ENCODE results near the gene LEMD2. TPM values are rescaled to one million over a fixed set of nuclear protein-coding genes. Genes with fewer than 3 reads are reported as not detected.

Gene LEMD2
- total RNA-seq, 1 donor from 2014 or later: 78.0 TPM

DNA sequence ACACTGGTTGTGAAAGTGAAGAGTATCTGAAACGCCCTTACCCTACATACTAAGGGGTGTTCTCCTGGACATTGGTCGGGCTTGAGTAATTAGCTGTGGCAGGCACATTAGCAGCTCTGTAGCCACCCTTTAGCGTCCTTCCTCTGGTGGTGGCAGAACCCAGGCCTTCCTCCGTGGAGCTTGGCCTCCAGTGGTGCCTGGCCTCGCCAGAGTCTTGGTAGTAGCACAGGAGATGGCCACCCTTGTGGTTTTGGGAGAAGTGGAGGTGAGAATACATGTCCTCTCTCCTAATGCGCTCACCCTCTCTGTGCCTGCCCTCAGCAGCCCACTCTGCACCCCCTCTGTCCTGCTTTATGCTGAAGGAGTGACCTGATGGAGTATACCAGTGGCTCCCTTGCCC lies 59.9 kb downstream of the LEMD2 start:
- no peak for DNase-seq (ENCODE audit: low read depth)

DNA sequence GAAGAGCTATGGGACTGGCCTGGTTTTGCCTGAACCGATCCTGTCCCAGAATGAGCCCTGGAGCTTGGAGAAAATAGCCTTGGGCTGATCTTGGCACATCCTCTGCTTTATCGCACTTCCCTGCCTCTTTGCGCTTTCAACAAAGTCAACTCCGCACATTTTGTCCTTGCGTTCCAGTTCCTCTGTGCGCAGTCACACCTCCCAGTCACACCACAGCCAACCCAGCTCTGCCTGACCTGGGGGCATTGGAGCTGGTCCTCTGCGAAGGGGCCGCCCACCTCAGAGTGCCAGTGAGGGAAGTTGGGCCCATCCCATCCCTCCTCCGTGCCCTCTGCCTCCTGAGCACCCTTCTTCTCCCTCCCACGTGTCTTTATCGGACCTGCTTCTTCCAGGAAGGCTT lies 60.5 kb downstream of the LEMD2 start:
- Histone ChIP-seq H3K27me3 (ENCODE audit: control insufficient read depth, insufficient read depth, low read length) (peaks cover 8% of the 10 kb centered on the region), H3K4me3 (ENCODE audit: low read depth, low read length) (no peak overlapping the region), H3K36me3 (ENCODE audit: control insufficient read depth, insufficient read depth, low read length) (no peaks in the 10 kb centered on the region)
- no peak for DNase-seq (ENCODE audit: low read depth)
- TF ChIP-seq, protein P1, sequence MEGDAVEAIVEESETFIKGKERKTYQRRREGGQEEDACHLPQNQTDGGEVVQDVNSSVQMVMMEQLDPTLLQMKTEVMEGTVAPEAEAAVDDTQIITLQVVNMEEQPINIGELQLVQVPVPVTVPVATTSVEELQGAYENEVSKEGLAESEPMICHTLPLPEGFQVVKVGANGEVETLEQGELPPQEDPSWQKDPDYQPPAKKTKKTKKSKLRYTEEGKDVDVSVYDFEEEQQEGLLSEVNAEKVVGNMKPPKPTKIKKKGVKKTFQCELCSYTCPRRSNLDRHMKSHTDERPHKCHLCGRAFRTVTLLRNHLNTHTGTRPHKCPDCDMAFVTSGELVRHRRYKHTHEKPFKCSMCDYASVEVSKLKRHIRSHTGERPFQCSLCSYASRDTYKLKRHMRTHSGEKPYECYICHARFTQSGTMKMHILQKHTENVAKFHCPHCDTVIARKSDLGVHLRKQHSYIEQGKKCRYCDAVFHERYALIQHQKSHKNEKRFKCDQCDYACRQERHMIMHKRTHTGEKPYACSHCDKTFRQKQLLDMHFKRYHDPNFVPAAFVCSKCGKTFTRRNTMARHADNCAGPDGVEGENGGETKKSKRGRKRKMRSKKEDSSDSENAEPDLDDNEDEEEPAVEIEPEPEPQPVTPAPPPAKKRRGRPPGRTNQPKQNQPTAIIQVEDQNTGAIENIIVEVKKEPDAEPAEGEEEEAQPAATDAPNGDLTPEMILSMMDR (IDR thresholded peaks at IDR 0.05; ENCODE audit: insufficient read depth, low read length, poor library complexity, severe bottlenecking): no peak

More for the DNA sequence above, 59.9 kb downstream of the LEMD2 start:
- no peaks in the 10 kb centered on the region for H3K36me3 ChIP-seq (ENCODE audit: control insufficient read depth, insufficient read depth, low read length)
- peaks cover 2% of the 10 kb centered on the region for H3K27me3 ChIP-seq (ENCODE audit: control insufficient read depth, insufficient read depth, low read length)
- TF ChIP-seq, protein P1 (IDR thresholded peaks at IDR 0.05; ENCODE audit: insufficient read depth, low read length, poor library complexity, severe bottlenecking): no peak
- H3K4me3 ChIP-seq (ENCODE audit: low read depth, low read length): no peak overlapping the region

DNA sequence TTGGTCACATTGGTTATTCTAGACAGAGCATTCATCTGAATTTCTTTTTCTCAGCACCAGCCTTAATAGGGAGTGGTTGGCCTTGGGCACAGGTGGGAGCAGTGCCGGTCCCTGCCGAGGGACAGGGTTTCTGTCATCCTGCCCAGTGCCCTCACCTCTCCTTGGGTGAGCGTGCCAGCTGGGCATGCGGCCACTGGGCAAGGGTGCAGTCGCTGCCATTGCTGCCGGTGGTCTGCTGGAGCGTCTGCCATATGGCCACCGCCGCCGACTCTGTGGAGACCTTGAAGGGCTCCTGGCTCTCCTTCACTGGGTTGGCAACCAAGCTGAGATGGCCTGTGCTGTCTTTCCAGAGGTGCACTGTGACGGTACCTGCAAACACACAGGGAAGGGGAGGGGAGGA lies 61.0 kb downstream of the LEMD2 start:
- no peak for DNase-seq (ENCODE audit: low read depth)
- Histone ChIP-seq H3K36me3 (ENCODE audit: control insufficient read depth, insufficient read depth, low read length) (no peaks in the 10 kb centered on the region), H3K4me3 (ENCODE audit: low read depth, low read length) (no peak overlapping the region), H3K27me3 (ENCODE audit: control insufficient read depth, insufficient read depth, low read length) (peaks cover 8% of the 10 kb centered on the region)
- TF ChIP-seq, protein P1 (IDR thresholded peaks at IDR 0.05; ENCODE audit: insufficient read depth, low read length, poor library complexity, severe bottlenecking): no peak

DNA sequence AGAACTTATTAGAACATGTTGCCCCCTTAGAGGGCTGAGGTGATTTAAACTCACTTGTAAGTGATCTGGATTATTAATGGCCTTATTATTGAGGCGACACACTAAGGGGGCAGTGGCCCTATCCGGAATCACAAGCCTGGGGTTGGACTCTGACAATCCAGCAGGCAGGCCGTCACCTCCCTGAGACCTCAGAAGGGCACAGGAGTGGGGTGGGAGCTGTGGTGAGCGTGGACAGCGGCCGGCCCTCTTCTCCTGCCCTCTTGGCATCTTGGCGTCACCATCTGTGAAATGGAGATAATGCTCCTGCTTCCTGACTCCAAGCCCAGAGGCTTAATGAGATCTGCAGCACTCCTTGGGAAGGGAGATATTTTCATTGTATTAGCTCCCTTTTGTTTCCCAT lies 61.8 kb downstream of the LEMD2 start:
- peaks cover 12% of the 10 kb centered on the region for H3K27me3 ChIP-seq (ENCODE audit: control insufficient read depth, insufficient read depth, low read length)
- no peaks in the 10 kb centered on the region for H3K36me3 ChIP-seq (ENCODE audit: control insufficient read depth, insufficient read depth, low read length)
- no peak overlapping the region for H3K4me3 ChIP-seq (ENCODE audit: low read depth, low read length)
- no peak for DNase-seq (ENCODE audit: low read depth)
- TF ChIP-seq, protein P1 (IDR thresholded peaks at IDR 0.05; ENCODE audit: insufficient read depth, low read length, poor library complexity, severe bottlenecking): no peak

DNA sequence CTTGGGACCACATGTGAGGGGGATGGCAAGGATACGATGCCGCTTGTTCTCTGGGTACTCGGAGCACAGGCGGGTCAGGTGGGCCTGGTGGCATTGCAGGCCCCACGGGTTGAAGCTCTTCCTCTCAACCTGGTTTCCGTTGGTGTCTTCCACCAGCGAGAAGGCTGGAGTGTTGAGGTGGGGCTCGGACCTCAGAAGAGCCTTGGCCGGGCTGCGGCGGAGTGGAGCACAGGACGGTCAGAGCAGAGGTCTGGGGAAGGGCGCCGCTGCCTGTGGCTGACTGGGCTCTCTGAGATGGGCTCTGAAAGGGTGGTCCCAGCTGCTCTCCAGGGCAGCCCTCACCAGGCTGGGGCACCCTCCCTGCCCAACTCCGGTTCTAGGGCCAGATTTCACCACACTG lies 62.2 kb downstream of the LEMD2 start:
- no peak for DNase-seq (ENCODE audit: low read depth)
- Histone ChIP-seq H3K4me3 (ENCODE audit: low read depth, low read length) (no peak overlapping the region), H3K27me3 (ENCODE audit: control insufficient read depth, insufficient read depth, low read length) (peaks cover 14% of the 10 kb centered on the region), H3K36me3 (ENCODE audit: control insufficient read depth, insufficient read depth, low read length) (no peaks in the 10 kb centered on the region)
- TF ChIP-seq, protein P1 (IDR thresholded peaks at IDR 0.05; ENCODE audit: insufficient read depth, low read length, poor library complexity, severe bottlenecking): no peak

DNA sequence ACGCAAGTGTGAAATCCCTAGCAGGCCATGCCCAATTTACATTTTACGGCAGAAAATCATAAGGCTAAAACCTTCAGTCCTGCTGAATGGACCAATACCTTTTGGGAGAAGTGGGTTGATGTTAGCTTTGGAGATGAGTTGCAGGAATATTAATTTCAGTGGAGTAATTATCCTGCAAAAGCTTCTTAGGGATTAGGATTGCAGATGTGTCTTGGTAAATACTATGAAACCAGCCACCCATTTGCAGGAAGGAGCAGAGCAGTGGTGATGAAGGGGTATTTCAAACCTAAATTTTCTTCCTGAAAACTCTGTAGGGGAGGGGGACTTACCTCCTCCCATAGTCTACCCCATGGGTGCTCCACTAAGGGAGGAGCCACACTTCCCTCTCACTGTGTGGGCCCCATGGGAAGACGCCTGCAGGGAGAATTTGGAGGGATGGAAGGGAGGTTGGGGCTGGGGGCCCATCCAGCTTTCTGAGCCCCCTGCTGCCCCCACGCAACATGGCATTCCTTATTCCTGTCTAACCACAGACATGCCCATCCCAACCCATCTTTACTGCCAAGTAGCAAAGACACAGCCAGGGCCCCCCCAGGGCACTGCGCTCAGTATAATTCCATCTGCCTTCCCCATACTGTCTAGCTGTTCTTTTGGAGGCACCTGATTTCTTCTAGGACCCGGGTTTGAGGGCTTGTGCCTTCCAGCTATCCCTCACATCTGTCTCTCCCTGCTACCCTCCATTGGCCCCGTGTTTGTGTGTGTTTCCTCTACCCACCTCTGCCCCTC lies 62.8 kb downstream of the LEMD2 start:
- TF ChIP-seq, protein P1 (IDR thresholded peaks at IDR 0.05; ENCODE audit: insufficient read depth, low read length, poor library complexity, severe bottlenecking): no peak
- Histone ChIP-seq H3K27me3 (ENCODE audit: control insufficient read depth, insufficient read depth, low read length) (peaks cover 14% of the 10 kb centered on the region), H3K4me3 (ENCODE audit: low read depth, low read length) (no peak overlapping the region), H3K36me3 (ENCODE audit: control insufficient read depth, insufficient read depth, low read length) (no peaks in the 10 kb centered on the region)
- DNase-seq (ENCODE audit: low read depth): no peak
